GM19043 (cell line): Measurements from ENCODE around the gene MLH3.
"Not testable (repeated sequence)": the region's sequence is repeated elsewhere in the genome, so short reads cannot be mapped to it uniquely, and the experiment has no call there.

Experiments used
- ATAC-seq: cut with Tn5 transposase; IDR thresholded peaks from one replicate; pipeline ENCODE4 v1.9.1; 2021; ENCODE audit warnings: low read depth; ENCODE audit not compliant: unreplicated experiment

Gene MLH3

GRCh38 chr14:75040507-75040906 lies 10.8 kb downstream of the MLH3 start:
- no peak for ATAC-seq

GRCh38 chr14:75032939-75033338 lies 18.3 kb downstream of the MLH3 start:
- ATAC-seq, result no peak

GRCh38 chr14:75030147-75030546 lies 21.1 kb downstream of the MLH3 start:
- ATAC-seq, result no peak

GRCh38 chr14:75025876-75026275 lies 25.4 kb downstream of the MLH3 start:
- ATAC-seq, result no peak

- ATAC-seq, result no peak
Measured at GRCh38 chr14:75025082-75025481, 26.2 kb downstream of the MLH3 start.

- no peak for ATAC-seq
Measured at GRCh38 chr14:75023108-75023507, 28.2 kb downstream of the MLH3 start.

GRCh38 chr14:75022655-75023054 lies 28.6 kb downstream of the MLH3 start:
- no peak for ATAC-seq

GRCh38 chr14:75018694-75019093 lies 32.6 kb downstream of the MLH3 start:
- ATAC-seq, result no peak

- ATAC-seq, result no peak
Measured at GRCh38 chr14:75016815-75017214, 34.5 kb downstream of the MLH3 start.

- ATAC-seq, result no peak
Measured at GRCh38 chr14:75015496-75015895, 35.8 kb downstream of the MLH3 start.

GRCh38 chr14:75013290-75013689 lies 38.0 kb downstream of the MLH3 start:
- no peak for ATAC-seq

- ATAC-seq, result no peak
Measured at GRCh38 chr14:75011356-75011994, 39.8 kb downstream of the MLH3 start.

GRCh38 chr14:75010472-75011093 lies 40.7 kb downstream of the MLH3 start:
- ATAC-seq, result no peak

GRCh38 chr14:75009176-75009575 lies 42.1 kb downstream of the MLH3 start:
- ATAC-seq, result no peak

- ATAC-seq, result no peak
Measured at GRCh38 chr14:75005357-75005756, 45.9 kb downstream of the MLH3 start.

- no peak for ATAC-seq
Measured at GRCh38 chr14:75003250-75004027, 47.8 kb downstream of the MLH3 start.

- peak; percentile 97 for ATAC-seq
Measured at GRCh38 chr14:75002392-75003249, 48.6 kb downstream of the MLH3 start, which contains the start of gene EIF2B2. Gene EIF2B2 (plus strand): TSS chr14:75002921. CDS start chr14:75002991, 70 bp downstream.

- ATAC-seq, result no peak
Measured at GRCh38 chr14:75001899-75002298, 49.4 kb downstream of the MLH3 start.

GRCh38 chr14:75001261-75001660 lies 50.0 kb downstream of the MLH3 start:
- ATAC-seq, result no peak

GRCh38 chr14:74995781-74996180 lies 55.5 kb downstream of the MLH3 start:
- ATAC-seq, result not testable (repeated sequence)

- ATAC-seq, result not testable (repeated sequence)
Measured at GRCh38 chr14:74994182-74994581, 57.1 kb downstream of the MLH3 start.
